HS-5 (cell line): ENCODE results near the gene SPNS2.

Source experiments
- DNase-seq: peaks from one replicate; pipeline ENCODE4 v3.0.0-alpha.2; 2012; ENCODE audit warnings: low read depth

Gene SPNS2

GRCh38 chr17:4503283-4504025, 4.8 kb downstream of the SPNS2 start:
- DNase-seq: no peak

- DNase-seq: no peak
Measured at GRCh38 chr17:4504188-4504587, 5.5 kb downstream of the SPNS2 start.

- DNase-seq: no peak
Measured at GRCh38 chr17:4505187-4505586, 6.5 kb downstream of the SPNS2 start.

GRCh38 chr17:4506175-4506813, 7.6 kb downstream of the SPNS2 start:
- DNase-seq: no peak

- no peak for DNase-seq
Measured at GRCh38 chr17:4506892-4507291, 8.2 kb downstream of the SPNS2 start.

GRCh38 chr17:4507361-4508111, 8.9 kb downstream of the SPNS2 start:
- no peak for DNase-seq

- DNase-seq: no peak
Measured at GRCh38 chr17:4508207-4508606, 9.5 kb downstream of the SPNS2 start.

- DNase-seq: no peak
Measured at GRCh38 chr17:4509401-4509800, 10.7 kb downstream of the SPNS2 start.

GRCh38 chr17:4509923-4510617, 11.4 kb downstream of the SPNS2 start:
- no peak for DNase-seq

GRCh38 chr17:4510618-4510941, 11.9 kb downstream of the SPNS2 start:
- DNase-seq: no peak

GRCh38 chr17:4511199-4511932, 12.7 kb downstream of the SPNS2 start:
- no peak for DNase-seq

GRCh38 chr17:4512156-4513112, 13.8 kb downstream of the SPNS2 start:
- DNase-seq: no peak

- DNase-seq: no peak
Measured at GRCh38 chr17:4513113-4514032, 14.7 kb downstream of the SPNS2 start.

- no peak for DNase-seq
Measured at GRCh38 chr17:4514206-4514605, 15.5 kb downstream of the SPNS2 start.

GRCh38 chr17:4514779-4515178, 16.1 kb downstream of the SPNS2 start:
- DNase-seq: no peak

- DNase-seq: no peak
Measured at GRCh38 chr17:4515501-4515900, 16.8 kb downstream of the SPNS2 start.

- no peak for DNase-seq
Measured at GRCh38 chr17:4516735-4517134, 18.1 kb downstream of the SPNS2 start.

- DNase-seq: no peak
Measured at GRCh38 chr17:4518901-4519300, 20.2 kb downstream of the SPNS2 start.

- DNase-seq: no peak
Measured at GRCh38 chr17:4519361-4519788, 20.7 kb downstream of the SPNS2 start.
